ENCODE results near the gene APBA3.

Gene APBA3

DNA sequence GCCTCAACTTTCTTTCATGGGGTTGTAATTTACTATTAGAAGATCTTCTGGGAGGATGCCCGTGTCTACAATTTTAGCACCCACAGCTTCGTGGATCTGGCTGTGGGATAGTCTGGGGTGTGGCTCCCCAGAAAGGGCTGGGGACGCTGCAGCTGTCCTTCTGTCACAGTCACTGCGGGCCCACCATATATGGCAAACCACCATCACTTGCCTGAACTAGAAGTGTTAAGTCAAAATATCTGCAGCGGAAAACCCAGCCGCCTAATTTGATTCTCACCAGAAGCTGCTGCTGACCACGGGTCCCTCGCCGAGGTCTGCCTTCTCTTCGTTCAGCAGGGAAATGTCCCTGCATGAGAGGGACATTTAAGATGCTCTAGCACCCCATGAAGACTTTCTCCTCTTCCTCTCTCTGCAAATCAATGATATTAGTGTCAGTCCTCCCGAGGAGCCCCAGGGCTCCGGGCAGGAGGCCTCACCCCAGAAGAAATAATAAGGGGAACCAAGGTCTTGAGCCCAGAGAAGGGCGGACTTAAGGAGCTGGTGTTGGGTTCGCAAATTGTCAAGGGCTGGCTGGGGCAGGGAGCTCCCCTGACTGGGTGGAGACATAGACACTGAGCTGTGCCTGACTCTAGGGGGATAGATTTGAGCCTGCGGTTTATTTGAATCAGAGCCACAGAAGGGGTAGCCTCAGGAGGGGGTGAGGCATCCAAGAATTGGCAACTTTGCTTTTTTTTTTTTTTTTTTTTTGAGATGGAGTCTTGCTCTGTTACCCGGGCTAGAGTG is 27.7 kb upstream of the APBA3 start:
- no peak for DNase-seq (ENCODE audit: low read depth in 2 of 2)

DNA sequence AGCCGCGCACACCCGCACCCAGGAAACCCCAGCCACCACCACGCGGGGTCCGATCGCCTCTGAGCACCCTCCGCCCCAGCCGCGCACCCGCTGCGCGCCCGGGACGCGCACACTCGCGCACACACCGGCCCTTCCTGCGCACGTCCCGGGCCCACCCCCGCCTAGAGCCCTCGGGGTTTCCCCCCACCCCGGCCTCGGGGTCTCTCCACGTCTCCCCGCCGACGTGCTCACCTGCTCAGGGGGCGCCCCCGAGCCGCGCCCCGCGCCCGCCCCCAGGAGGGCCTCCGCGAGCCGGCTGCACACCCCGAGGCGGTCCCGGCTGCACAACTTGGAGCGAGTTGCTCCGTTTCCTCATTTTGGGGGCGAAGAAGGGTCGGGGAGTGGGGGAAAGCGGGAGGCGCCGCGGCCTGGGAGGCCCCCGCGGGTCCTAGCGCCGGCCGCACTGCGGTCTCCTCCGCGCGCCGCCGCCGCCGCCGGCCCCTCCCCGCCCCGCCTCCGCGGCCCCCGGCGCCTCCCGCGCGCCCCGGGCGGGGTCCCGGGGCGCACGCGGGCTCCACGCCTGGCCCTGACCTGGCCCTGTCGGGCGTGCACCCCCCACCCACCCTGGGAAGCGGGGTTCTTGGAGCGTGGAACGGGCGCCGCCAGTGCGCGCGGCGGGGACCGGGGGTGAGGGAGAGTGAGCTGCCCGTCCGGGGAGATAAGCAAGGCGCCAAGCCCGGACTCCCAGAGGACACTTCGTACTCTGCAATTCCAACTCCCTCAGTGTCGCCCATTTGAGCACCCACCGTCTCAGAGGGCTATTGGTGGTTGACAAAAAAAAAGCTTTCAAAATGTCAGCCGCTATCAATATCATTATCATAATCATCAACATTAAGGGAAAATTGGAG is 24.7 kb upstream of the APBA3 start, which contains the start of gene MATK:
Gene MATK (minus strand): TSS at position 444 of the 887 bp plus-strand sequence. CDS start 1,246 bp downstream, outside the sequence.
- peak in 1 of 2 donors; percentile 19 for DNase-seq (ENCODE audit: low read depth in 2 of 2)

DNA sequence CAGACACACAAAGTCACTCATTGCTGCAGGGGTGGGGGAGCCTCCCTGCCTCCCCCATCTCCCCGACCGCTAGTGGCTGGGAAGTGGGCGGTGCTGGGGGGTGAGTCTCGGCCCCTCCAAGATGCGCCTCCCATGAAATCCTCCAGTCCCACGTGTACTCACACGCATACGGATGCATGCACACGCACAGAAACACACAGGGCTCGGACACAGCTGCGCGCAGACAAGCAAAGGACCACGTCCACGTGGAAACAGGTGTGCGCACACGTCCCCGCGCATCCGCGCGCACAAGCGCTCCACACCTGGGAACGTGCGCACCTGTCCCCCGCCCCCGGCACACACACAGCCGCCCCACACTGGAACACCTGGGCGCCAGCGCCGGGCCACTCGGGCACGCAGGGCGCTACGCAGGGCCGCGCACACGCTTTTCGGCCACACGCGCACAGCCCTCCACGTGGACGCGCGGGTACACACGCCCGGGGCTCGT is 24.0 kb upstream of the APBA3 start:
- DNase-seq (ENCODE audit: low read depth in 2 of 2), result peak in 1 of 2 donors; percentile 11

DNA sequence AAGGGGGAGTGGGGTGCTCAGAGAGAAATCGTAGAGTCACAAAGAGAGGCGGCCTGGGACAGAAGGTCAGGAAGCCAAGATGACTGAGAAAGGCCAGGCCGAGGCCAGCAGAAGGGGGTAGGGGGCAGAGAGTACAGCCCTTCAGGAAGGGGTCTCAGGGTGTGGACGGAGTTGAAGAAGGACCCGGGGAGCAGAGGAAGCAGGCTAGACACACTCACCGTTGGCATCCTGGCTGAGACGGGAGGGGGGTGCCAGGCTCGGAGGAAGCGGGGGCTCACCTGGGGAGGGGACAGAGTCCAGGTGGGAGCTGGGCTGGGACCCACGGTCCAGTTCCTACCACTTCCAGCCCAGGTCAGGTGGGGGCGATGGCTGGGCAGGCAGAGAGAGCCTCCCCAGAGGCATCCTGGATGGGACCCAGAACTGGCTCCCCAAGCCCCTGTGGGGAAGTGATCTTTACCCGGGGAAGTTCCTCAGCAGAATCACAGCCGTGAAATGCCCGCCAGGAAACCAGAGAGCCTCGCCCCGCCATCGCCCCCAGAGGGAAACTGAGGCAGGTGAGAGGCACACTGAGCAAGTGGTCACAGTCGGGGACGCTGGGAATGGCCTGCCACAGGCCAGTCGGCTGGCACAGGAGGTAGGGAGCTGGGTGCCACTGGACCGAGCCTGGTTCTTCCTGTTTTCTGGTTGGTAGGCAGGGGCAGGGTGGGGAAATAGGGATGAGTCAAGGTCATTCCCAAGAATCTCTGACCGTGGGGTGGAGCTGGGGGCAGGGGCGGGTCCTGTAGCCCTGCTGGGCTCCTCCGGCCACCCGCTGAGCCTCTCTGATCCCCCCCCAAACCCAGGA is 23.3 kb upstream of the APBA3 start:
- DNase-seq (ENCODE audit: low read depth in 2 of 2), result no peak

DNA sequence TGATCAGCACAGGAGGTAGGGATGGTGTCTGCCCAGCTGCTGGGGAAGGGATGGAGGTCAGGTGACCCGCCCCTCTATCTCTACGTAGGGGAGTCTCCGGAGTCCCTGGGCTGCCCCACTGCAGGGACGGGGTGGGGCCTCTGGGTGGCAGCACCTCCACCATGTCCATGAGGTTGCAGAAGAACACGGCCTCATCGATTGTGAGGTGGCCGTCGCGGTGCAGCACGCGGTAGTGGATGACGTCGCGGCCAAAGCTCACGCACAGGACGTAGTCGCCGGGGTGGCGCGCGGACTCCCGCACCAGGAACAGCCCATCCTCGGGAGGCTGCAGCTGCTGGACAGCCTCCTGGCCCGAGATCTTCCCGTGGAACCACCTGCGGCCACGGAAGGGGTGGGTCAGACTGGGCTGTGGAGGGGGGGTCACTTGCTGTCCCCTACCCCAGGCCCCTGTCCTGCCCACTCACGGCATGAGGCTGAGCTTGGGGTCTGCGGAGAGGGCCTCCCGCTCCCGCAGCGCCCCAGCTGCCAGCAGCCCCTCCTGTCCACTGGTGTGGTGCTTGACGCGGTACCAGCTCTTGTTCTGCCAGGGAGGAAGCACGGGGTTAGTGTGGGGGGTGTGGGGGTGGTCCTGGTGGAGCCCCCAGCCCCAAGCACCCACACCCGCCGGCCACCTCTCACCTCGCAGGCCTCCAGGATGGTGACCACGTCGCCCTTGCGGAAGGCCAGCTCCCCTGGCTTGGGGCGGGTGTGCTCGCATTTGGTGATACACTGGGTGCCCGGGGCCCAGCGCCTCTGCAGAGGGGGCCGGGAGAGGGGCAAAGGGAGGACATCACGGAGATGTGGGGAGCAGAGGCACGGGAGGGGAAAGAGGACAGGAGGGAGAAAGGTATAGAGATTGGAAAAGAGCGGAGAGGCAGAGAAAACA is 22.4 kb upstream of the APBA3 start:
- peak in 1 of 2 donors; percentile 46 for DNase-seq (ENCODE audit: low read depth in 2 of 2)

DNA sequence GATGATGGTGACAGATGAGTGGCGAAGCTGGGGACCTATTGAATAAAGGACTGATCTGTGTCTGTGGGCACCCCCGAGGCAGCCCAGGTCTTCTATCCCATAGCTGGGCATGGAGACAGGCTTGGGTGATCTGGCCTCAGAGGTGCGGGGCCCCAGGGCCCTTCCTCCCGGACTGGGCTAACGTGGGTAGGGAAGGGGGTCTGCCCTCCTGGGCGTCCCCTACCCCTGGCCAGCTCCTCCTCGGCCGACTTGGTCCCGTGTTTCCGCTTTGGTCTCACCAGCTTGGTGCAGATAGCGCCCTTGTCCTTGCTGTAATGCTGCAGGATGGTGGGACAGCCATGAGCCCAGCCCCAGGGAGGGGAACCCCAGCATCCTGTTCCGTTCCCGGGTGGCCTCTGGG is 21.4 kb upstream of the APBA3 start:
- DNase-seq (ENCODE audit: low read depth in 2 of 2), result no peak

DNA sequence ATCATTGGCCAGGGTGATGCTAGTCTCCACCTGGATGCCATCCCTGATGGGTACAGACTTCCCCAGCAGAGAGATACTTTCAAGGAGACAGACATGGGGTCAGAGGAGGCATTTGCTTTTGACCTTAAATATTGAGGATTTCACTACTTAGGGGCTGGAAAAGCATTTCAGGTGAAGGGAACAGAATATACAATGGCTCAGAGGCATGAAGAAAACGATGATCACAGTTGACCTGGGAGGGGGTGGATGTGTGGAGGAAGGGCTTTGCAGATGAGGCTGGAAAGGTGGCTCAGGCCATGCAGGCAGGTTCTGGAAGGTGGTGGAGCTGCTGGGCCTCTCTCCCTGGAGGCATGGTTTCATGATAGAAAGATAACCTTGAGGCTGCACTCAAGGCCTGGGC is 20.8 kb upstream of the APBA3 start:
- no peak for DNase-seq (ENCODE audit: low read depth in 2 of 2)

DNA sequence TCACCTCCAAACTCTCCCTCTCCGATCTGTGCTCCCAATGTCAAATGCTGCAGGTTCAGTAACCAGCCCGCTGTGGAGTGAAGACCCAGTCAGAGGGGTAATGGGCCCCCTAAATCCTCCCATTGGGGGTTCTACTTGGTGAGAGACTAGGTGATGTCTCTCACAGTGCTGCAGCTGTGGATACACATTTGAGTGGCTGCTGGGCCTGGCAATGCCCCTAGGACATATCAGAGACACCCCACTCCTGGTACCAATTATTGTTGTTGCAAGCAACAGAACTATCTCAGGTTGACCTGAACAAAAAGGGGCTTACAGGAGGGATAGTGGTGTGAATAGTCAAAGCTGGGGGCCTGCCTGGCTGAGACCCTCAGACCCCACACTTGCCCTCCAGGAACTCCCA is 20.1 kb upstream of the APBA3 start:
- DNase-seq (ENCODE audit: low read depth in 2 of 2), result no peak

DNA sequence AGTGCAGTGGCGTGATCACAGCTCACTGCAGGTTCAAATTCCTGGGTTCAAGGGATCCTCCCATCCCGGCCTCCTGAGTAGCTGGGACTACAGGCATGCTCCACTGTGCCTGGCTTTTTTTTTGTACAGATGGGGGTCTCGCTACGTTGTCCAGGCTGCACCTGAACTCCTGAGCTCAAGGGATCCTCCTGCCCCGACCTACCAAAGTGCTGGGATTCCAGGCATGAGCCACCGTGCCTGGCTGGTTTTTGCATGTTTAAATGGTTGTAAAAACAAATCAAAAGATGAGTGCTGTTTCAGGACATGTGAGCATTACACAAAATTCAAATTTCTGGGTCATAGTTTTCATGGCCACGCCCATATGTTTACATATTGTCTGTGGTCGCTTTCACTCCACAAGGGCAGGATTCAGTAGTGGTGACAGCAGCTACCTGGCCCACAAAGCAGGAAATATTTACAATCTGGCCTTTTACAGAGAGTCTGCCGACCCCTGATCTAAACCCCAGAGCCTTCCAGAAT is 19.4 kb upstream of the APBA3 start:
- no peak for DNase-seq (ENCODE audit: low read depth in 2 of 2)

DNA sequence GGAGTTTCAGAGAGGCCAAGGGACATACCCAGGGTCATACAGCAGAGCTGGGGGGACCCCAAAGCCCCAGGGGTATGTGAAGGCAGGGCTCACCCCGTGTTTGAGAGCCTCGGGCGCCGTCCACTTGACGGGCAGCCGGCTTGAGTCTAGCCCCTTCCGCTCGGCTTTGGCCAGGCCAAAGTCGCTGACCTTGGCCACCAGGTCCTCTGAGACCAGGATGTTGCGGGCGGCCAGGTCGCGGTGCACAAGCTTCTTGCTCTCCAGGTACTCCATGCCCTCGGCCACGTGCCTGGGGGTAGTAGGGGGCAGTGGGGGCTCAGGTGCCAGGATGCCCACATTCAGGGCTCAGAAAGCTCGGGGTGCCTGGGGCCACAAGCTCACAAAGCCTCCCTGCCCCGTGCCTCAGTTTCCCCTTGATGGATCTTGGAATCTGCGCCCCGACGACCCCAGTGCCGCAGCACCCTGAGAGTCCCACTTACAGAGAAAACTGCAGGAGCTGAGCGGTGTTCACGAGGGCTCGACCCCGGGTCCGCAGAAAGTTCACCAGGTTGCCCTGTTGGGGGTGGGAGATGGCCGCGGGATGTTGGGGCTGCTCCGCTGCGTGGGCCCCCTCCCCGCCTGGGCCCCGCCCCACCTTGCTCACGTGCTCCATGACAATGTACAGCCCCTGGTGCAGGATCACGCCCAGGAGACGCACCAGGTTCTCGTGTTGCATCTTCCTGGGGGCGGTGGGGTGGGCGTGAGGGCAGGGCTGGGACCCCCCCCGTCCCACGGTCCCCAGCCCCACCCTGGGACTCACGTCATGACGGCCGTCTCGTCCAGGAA is 17.6 kb upstream of the APBA3 start:
- DNase-seq (ENCODE audit: low read depth in 2 of 2), result no peak

DNA sequence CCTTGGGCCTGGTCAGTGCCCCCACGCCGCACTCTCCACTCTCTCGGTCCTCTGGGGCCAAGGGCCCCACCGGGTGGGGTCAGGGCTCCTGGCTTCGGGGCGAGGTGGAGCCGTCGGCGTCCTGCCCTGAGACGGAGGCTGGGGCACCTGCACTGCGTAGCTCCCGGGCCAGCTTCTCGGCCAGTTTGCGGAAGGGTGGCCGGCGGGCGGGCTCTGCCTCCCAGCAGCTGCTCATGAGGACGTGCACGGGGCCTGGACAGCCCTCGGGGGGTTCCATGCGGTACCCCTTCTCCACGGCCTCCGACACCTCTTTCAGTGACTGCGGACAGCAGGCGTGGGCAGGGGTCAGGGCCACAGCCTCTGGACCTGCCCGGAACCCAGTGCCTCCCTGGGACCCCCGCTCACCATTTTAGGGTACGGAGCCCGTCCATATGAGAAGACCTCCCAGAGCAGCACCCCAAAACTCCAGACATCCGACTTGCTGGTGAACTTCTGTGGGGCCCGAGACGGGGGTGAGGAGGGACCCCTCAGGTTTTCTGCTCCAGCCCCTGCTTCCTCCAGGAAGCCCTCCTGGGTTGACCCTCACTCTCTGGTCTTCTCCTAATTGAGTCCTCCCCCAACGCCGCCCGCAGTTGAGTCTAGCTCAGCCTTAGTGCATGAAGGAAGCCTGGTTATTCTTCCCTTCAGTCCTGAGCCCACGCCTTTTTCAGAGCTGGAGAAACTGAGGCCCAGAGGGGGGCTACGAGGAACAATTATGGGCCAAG is 16.8 kb upstream of the APBA3 start:
- no peak for DNase-seq (ENCODE audit: low read depth in 2 of 2)

DNA sequence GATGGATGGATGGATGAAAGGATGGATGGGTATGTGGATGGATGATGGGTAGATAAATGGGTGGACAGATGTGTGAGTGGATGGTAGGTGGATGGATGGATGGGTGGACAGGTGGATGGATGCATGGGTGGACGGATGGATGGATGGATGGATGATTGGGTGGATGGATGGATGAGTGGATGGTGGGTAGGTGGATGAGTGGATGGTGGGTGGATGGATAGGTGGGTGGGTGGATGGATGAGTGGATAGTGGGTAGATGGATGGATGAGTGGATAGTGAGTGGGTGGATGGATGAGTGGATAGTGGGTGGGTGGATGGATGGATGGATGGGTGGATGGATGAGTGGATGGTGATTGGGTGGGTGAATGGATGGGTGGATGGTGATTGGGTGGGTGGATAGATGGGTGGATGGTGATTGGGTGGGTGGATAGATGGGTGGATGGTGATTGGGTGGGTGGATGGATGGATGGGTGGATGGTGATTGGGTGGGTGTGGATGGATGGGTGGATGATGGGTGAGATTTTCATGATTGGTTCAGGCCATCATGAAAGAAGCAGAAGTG is 15.1 kb upstream of the APBA3 start:
- DNase-seq (ENCODE audit: low read depth in 2 of 2), result no peak

DNA sequence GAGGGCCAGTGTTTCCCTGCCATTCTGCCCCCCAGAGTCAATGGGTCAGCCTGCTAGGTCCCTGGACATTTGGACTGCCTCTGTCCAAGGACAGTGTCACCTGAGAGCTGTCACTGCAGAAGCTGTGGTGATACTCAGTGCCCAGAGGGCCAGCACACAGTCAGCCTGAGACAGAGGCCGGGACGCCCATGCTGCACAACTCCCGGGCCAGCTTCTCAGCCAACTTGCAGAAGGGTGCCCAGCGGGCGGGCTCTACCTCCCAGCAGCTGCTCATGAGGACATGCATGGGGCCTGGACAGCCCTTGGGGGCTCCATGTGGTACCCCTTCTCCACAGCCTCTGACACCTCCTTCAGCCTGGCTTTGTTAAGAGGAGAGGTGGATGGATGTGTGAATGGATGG is 14.3 kb upstream of the APBA3 start:
- no peak for DNase-seq (ENCODE audit: low read depth in 2 of 2)

DNA sequence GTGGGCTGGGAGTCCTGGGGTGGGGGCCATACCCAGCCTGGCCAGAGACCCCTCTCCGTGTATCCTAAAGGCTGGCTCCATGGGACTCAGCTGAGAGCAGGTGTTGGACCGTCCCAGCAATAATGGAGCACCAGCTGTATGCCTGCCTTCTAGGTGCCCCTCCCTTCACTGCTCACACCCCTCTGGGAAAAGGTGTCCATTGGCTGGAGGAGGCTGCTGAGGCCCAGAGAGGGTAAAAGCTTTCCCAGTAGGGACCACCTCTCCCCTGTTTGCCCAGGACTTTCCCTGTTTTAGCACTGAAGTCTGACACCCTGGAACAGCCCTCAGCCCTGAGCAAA is 13.9 kb upstream of the APBA3 start:
- DNase-seq (ENCODE audit: low read depth in 2 of 2), result no peak

DNA sequence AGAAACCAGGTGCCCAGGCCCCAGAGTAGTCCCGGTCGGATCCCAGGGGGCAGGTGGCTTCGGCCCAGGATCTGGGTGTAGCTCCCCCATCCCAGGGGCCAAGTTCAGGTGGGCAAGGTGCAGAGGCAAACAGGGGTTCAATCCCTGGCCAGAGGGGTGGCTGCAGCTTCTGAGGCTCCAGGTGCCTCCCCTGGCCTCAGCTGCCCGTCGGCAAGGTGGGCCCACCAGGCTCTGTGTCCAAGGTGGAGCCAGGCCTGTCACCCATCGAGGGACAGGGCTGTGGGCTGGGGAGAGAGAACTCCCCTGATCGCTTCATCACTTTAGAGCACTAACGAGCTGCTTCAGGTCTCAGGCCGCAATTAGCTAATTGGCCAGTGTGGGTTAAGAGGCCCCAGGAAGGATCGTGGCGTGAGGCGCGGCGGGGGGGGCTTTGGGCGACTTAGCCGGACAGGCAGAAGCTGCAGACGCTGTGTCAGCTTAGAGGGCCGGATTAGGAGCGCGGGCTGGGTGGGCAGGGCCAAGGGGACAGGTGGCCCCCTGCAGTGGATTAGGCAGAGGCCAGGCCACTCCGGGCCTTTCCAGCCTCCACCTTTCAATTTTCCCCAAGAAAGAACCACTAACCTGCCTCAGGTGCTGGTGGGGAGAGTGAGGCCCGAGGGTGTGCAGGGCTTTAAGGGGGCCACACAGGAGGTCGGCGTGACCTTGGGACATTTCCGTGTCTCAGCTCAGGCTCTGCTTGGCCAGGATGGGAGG is 13.3 kb upstream of the APBA3 start:
- DNase-seq (ENCODE audit: low read depth in 2 of 2), result no peak

DNA sequence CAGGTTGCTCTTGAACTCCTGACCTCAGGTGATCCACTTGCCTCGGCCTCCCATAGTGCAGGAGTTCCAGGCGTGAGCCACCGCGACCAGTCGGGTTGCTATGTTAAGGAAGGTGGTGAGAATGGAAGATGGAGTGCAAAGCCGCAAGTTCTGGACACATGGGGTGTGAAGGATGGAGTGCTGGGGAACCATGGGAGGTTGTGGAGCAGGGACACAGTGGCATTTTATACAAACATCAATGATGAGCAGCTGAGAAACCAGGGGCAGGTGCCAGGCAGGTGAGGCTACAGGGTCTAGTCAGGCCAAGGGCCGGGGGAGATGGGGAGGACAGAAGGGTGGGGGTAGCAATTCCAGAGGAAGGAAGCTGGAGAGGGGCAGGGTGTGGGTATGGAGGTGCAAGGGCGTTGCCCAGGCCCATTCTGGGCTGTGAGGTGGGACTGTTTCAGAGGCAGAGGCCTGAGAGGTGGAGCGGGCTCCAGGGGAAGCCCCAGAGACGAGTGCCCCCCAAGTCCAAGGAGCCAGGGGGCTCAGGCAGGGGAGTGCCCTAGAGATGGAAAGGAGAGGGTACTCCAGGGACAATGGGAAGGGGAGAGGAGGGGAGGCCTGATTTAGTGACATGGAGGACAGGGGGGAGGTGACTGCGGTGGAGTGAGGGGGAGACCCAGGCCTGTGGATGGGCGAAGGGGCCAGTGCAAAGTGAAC is 12.5 kb upstream of the APBA3 start:
- DNase-seq (ENCODE audit: low read depth in 2 of 2), result no peak

DNA sequence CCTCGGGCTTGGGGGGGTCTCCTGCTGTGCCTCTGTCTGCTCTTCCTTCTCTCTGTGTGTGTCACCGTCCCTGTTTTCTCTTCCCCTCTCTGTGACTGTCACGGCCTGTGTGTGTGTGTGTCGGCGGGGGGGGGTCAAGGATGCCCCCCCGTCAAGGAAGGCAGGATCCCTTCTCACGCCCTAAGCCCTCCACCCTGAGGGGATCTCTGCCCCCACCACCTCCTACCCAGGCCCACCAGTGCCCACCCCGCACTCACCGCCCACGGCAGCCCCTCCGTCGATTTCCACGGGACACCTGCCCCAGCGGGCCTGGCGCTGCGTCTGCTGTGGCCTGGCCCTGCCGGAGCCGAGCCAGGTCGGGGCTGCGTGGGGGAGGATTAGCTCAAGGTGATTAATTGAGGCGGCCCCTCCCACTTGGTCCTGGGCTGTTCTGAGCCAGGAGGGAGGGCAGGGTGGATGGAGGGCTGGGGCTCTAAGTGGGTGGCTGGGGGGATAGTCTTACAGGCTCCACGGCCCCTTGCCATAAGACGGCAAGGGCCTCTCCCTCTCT is 10.5 kb upstream of the APBA3 start, which contains the start of gene RAX2:
Gene RAX2 (minus strand): TSS at position 323 of the 550 bp plus-strand sequence. CDS start 486 bp downstream, outside the sequence.
- DNase-seq (ENCODE audit: low read depth in 2 of 2), result no peak

Measured in stimulated activated CD4-positive, alpha-beta T cell treated with anti-CD3 and anti-CD28 coated beads, Interleukin-4, amount 100 ng/mL, for 48 hours (primary cell).